Measurements from ENCODE around the gene FTHL17.
A peak's percentile ranks its signal among the peaks of the same experiment; 100 is the strongest.

FTHL17 gene

GRCh38 chrX:31036895-31037294 lies 34.9 kb downstream of the FTHL17 start:
- DNase-seq: peak; percentile 9

- DNase-seq: no peak
Observed at GRCh38 chrX:31027351-31027750, 44.5 kb downstream of the FTHL17 start.

GRCh38 chrX:31024866-31025265 lies 47.0 kb downstream of the FTHL17 start:
- no peak for DNase-seq

GRCh38 chrX:31021537-31021936 lies 50.3 kb downstream of the FTHL17 start:
- no peak for DNase-seq

All from NCI-H2029 treated with DMSO at 0.1 percent for 48 hours (cell line).